Adrenal gland (tissue), 12 donors: ENCODE results near the gene DCAF6. TPM values are rescaled to one million over a fixed set of nuclear protein-coding genes. Genes with fewer than 3 reads are reported as not detected.

Experiments used
- DNase-seq, 7 donors: peaks; one replicate each; pipeline ENCODE4 v3.0.0-alpha.2; 2019 to 2020
- H3K27ac ChIP-seq, 5 donors: fragments of 200-600 bp; sonication (generic) in 4 of 5; 1 replicate in 3 of 5; 2 replicates in 2 of 5; pipeline versions ENCODE4 v1.5.1 to v1.8.0; 2016 to 2020; ENCODE audit warnings: mild to moderate bottlenecking in 1 of 5
- H3K27me3 ChIP-seq: fragments of 200-600 bp; 2 replicates; pipeline ENCODE4 v1.8.0; 2021
- H3K36me3 ChIP-seq, 2 donors: fragments of 200-600 bp; replicated peaks in 1 of 2; 1 replicate in 1 of 2; 2 replicates in 1 of 2; pipeline versions ENCODE4 v1.5.1 to v1.8.0; 2018 to 2022
- H3K4me1 ChIP-seq, 2 donors: fragments of 200-600 bp; replicated peaks in 1 of 2; 1 replicate in 1 of 2; 2 replicates in 1 of 2; pipeline versions ENCODE4 v1.5.1 to v1.8.0; 2018 to 2021
- H3K4me3 ChIP-seq, 4 donors: fragments of 200-600 bp; sonication (generic) in 3 of 4; one replicate each; pipeline ENCODE4 v1.5.1; 2016 to 2018
- H3K9me3 ChIP-seq, 3 donors: fragments of 200-600 bp; sonication (generic) in 1 of 3; replicated peaks in 1 of 3; 1 replicate in 2 of 3; 2 replicates in 1 of 3; pipeline versions ENCODE4 v1.5.1 to v1.8.0; 2016 to 2021
- POLR2A ChIP-seq, 2 donors: fragments of 450-650 bp; IDR thresholded peaks; one replicate each; pipeline ENCODE4 v1.6.1; 2017; ENCODE audit warnings: antibody characterized with exemption in 2 of 2, mild to moderate bottlenecking in 2 of 2, moderate library complexity in 1 of 2
- WGBS, 4 donors: extraction: QIAGEN DNeasy Blood & Tissue Kit in 2 of 4; methylation state at CpG; one replicate each; pipeline versions ENCODE4 v1.1.5 to v1.1.7; 2013 to 2017; 5-methylcytosine and 5-hydroxymethylcytosine counted together
- intact Hi-C, 2 donors: fragments of 100-400 bp; cut with DNase I; formaldehyde crosslinking; loops; one replicate each; pipeline versions ENCODE4 v1.14.1 to v1.15.0; 2022 to 2023
- polyA plus RNA-seq, 3 donors: library from polyadenylated mRNA; stranded (reverse); fragments of 200-250 nt in 2 of 3; fragments of 350-450 nt in 1 of 3; fragmentation: Illumina TruSeq in 1 of 3; extraction: RNeasy Lipid Tissue Mini Kit (QIAGEN cat#74804) in 1 of 3; gene quantifications; one replicate each; pipeline ENCODE4 v1.2.3, GENCODE V29; 2013 to 2014
- total RNA-seq, 9 donors: library from RNA; depleted of rRNA in 4 of 9; stranded (reverse); fragments of >200 nt in 4 of 9; fragments of 120-200 nt in 1 of 9; fragmentation: NEBNext Ultra II Directional in 1 of 9; extraction: Animal tissue kit (Norgen Biotek cat#: 25700) in 1 of 9; gene quantifications; one replicate each; pipeline versions ENCODE4 v1.1.0 to v1.2.4, GENCODE V29; 2013 to 2023
- TF ChIP-seq, protein P1 (sequence below), 6 experiments: fragments of 450-650 bp in 4 of 6; fragments of 200-600 bp in 2 of 6; sonication (generic) in 1 of 6; IDR thresholded peaks; 1 replicate in 5 of 6; 2 replicates in 1 of 6; pipeline versions ENCODE4 v1.5.1 to v1.8.0; 2016 to 2021; ENCODE audit warnings: antibody characterized with exemption in 6 of 6, mild to moderate bottlenecking in 2 of 6, moderate library complexity in 1 of 6
- donor health status: healthy with polysubstance abuse.
- donor health status: Bipolar disorder and iron deficiency.
- donor health status: DM: yes; HTN: yes; CAD: no.
- donor health status: DM: no; HTN: no; CAD: no.
- donor health status: DM: no; HTN: no; CAD: no.
- donor health status: DM: yes; HTN: yes; CAD: no.

DCAF6 gene
- total and polyA plus RNA-seq, 12 donors = 46.4 to 160 (median 90.5) TPM

DNA sequence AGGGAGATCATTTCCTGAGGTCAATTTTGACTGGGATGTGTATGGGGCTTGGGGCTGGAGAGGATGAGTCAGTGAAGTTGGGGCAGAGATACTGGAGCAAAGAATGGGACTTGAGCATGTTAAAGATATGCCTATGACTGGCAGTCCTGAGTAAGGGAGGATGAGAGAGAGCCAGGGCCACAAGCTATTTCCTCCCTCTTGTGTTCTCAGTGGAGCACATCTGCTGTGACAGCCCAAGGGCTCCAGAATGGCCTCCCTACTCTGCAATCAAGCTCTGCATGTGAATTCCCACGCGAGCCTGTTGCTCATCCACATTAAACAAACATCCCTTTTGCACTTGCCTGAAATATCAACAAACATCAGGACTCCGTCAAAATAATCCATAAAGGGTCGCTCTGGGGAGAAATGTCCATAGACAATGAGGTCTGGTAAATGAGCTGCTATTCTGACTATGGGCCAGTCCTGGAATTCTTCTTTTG, 31.8 kb upstream of the DCAF6 start:
- WGBS, 4 donors = 79 to 83% (median 80%) methylated on average over 4 of the region's 4 CpGs
- Histone ChIP-seq H3K27ac (no peak overlapping the region), H3K36me3 (no peaks in the 10 kb centered on the region), H3K4me3 (no peak overlapping the region), H3K4me1 (no peaks in the 10 kb centered on the region), H3K27me3 (no peaks in the 10 kb centered on the region), H3K9me3 (no peaks in the 10 kb centered on the region)
- DNase-seq = no peak
- TF ChIP-seq, protein P1, sequence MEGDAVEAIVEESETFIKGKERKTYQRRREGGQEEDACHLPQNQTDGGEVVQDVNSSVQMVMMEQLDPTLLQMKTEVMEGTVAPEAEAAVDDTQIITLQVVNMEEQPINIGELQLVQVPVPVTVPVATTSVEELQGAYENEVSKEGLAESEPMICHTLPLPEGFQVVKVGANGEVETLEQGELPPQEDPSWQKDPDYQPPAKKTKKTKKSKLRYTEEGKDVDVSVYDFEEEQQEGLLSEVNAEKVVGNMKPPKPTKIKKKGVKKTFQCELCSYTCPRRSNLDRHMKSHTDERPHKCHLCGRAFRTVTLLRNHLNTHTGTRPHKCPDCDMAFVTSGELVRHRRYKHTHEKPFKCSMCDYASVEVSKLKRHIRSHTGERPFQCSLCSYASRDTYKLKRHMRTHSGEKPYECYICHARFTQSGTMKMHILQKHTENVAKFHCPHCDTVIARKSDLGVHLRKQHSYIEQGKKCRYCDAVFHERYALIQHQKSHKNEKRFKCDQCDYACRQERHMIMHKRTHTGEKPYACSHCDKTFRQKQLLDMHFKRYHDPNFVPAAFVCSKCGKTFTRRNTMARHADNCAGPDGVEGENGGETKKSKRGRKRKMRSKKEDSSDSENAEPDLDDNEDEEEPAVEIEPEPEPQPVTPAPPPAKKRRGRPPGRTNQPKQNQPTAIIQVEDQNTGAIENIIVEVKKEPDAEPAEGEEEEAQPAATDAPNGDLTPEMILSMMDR (IDR thresholded peaks at IDR 0.05) = no peak
- TF ChIP-seq POLR2A (IDR thresholded peaks at IDR 0.05) = no peak
- intact Hi-C loops = no loop called here

DNA sequence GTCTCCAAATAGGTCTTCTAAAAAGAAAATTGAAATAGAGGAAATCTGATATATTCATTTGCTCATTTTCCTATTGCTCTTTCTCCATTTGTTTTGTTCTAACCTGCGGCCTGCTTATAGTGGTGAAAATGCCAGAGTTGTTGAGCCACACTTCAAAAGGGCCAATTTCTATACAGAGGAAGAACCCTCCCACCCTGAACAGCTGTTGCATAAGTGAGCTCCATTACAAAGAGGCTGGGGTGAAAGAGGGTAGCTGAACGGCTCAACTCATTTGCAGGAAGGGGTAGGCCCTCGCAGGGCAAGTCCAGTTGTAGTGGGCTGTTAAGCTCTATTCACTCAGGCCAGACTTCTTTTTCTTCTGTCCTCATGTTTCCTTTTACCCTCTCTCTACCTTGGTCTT, 31.3 kb upstream of the DCAF6 start:
- Histone ChIP-seq H3K4me3 (no peak overlapping the region), H3K27ac (no peak overlapping the region), H3K27me3 (no peaks in the 10 kb centered on the region), H3K36me3 (no peaks in the 10 kb centered on the region), H3K4me1 (no peaks in the 10 kb centered on the region), H3K9me3 (no peaks in the 10 kb centered on the region)
- no peak for DNase-seq
- TF ChIP-seq, protein P1 (IDR thresholded peaks at IDR 0.05) = no peak
- no peak for TF ChIP-seq POLR2A (IDR thresholded peaks at IDR 0.05)
- intact Hi-C loops = no loop called here
- WGBS, 4 donors = 78 to 82% (median 79%) methylated on average over 3 of the region's 3 CpGs

DNA sequence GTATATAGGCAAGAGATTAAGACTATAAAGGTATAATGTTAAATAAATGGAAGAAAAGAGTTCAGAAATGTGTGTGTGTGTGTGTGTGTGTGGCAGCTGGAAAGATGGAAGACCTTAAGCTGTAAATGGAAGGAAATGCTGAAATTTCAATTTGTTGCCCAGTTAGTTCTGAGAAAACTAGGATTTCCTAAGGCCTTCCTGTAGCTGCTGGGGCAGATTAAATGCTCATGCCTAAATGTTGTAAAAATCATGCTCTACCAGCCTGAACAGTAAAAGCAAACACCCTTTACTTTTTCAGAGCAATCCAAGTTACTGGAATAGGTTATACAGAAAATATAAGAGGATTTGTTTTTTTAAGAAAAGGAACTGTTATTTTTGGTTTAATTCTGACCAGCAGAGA, 30.8 kb upstream of the DCAF6 start:
- H3K9me3 ChIP-seq = no peaks in the 10 kb centered on the region
- no peak for TF ChIP-seq POLR2A (IDR thresholded peaks at IDR 0.05)
- TF ChIP-seq, protein P1 (IDR thresholded peaks at IDR 0.05) = no peak
- H3K4me3 ChIP-seq = no peak overlapping the region
- H3K36me3 ChIP-seq = no peaks in the 10 kb centered on the region
- H3K27ac ChIP-seq = no peak overlapping the region
- no peaks in the 10 kb centered on the region for H3K27me3 ChIP-seq
- no peak for DNase-seq
- intact Hi-C loops = no loop called here
- no peaks in the 10 kb centered on the region for H3K4me1 ChIP-seq

DNA sequence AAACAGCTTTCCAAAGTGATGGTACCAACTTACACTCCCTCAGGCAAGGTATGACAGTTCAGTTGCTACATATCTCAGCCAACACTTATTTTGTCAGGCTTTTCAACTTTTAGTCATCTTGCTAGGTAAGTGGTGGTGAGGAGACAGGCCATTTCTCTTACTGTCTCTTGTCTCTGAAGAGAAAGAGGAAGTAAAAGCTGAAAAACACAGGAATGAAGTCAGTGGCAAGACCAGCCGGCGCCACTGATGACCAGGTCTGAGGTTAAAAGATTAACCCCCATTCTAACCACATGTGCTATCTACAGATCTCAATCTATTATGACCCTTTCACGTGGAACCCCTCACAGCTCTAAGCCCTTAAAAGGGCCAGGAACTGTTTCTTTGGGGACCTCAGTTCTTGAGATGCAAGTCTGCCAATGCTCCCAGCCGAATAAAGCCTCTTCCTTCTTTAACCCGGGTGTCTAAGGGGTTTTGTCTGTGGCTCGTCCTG, 26.7 kb upstream of the DCAF6 start:
- Histone ChIP-seq H3K27ac (no peak overlapping the region), H3K4me1 (no peaks in the 10 kb centered on the region), H3K36me3 (no peaks in the 10 kb centered on the region), H3K27me3 (no peaks in the 10 kb centered on the region), H3K9me3 (no peaks in the 10 kb centered on the region), H3K4me3 (no peak overlapping the region)
- intact Hi-C loops = no loop called here
- 85 to 91% (median 86%) methylated on average over 6 of the region's 6 CpGs for WGBS, 4 donors
- DNase-seq = no peak
- no peak for TF ChIP-seq POLR2A (IDR thresholded peaks at IDR 0.05)
- TF ChIP-seq, protein P1 (IDR thresholded peaks at IDR 0.05) = no peak
